ENCODE measurements around the gene CXCL10.
"Not testable (repeated sequence)": the region's sequence is repeated elsewhere in the genome, so short reads cannot be mapped to it uniquely, and the experiment has no call there.

- not testable (repeated sequence) for TF ChIP-seq EZH2phosphoT487, EZH2 (IDR thresholded peaks at IDR 0.05)
Observed at GRCh38 chr4:76049860-76050416, 26.6 kb upstream of the CXCL10 start.

Measured in neural progenitor cell (in vitro differentiated cells).